T-cell (primary cell): ENCODE measurements around the gene RHEX. TPM values are rescaled to one million over a fixed set of nuclear protein-coding genes. Genes with fewer than 3 reads are reported as not detected.

Experiments
- ATAC-seq, 4 experiments: fragments of 200-7000 bp in 3 of 4; fragments of 150-1000 bp in 1 of 4; cut with Tn5 transposase; replicated peaks in 1 of 4; 1 replicate in 3 of 4; 2 replicates in 1 of 4; pipeline ENCODE4 v1.10.0; 2021; ENCODE audit warnings: moderate library complexity in 3 of 4, mild to moderate bottlenecking in 2 of 4, moderate number of reproducible peaks in 1 of 4
- CTCF ChIA-PET, 2 donors: fragments of 300-600 bp; sonication (Branson Sonifier 250); formaldehyde crosslinking; loops; one replicate each; lab custom pipeline; 2022; ENCODE audit warnings: antibody characterized with exemption in 2 of 2; lab: Charles Lee
- POLR2A ChIA-PET, 2 donors: fragments of 300-600 bp; sonication (Branson Sonifier 250); formaldehyde crosslinking; loops; one replicate each; lab custom pipeline; 2022; ENCODE audit warnings: antibody characterized with exemption in 2 of 2; lab: Charles Lee
- DNase-seq, 35 experiments: peaks; one replicate each; pipeline versions ENCODE4 v3.0.0 to v3.0.0-alpha.2; 2013 to 2023
- H3K27ac ChIP-seq: one replicate; pipeline ENCODE4 v1.5.1; 2013; ENCODE audit warnings: low read length
- H3K27me3 ChIP-seq, 2 experiments: replicated peaks in 1 of 2; 1 replicate in 1 of 2; 2 replicates in 1 of 2; pipeline versions ENCODE4 v1.6.1 to v1.7.0; 2013; ENCODE audit warnings: low read length in 1 of 2, mixed read lengths in 1 of 2; ENCODE audit not compliant: control insufficient read depth in 2 of 2, insufficient read depth in 2 of 2; ENCODE audit errors: extremely low read depth in 1 of 2
- H3K36me3 ChIP-seq, 2 donors: 1 replicate in 1 of 2; 2 replicates in 1 of 2; pipeline versions ENCODE4 v1.6.1 to v1.7.0; 2013; ENCODE audit warnings: low read length in 1 of 2; ENCODE audit not compliant: control insufficient read depth in 2 of 2, insufficient read depth in 1 of 2; ENCODE audit errors: extremely low read depth in 1 of 2
- H3K4me1 ChIP-seq, 2 experiments: 1 replicate in 1 of 2; 2 replicates in 1 of 2; pipeline versions ENCODE4 v1.6.1 to v1.7.0; 2013; ENCODE audit warnings: low read length in 2 of 2, mixed read lengths in 1 of 2; ENCODE audit not compliant: insufficient read depth in 2 of 2, control insufficient read depth in 1 of 2; ENCODE audit errors: extremely low read depth in 1 of 2
- H3K4me3 ChIP-seq, 2 donors: 1 replicate in 1 of 2; 2 replicates in 1 of 2; pipeline versions ENCODE4 v1.5.1 to v1.7.0; 2013; ENCODE audit warnings: mild to moderate bottlenecking in 2 of 2, low read length in 1 of 2, moderate library complexity in 1 of 2; ENCODE audit not compliant: control insufficient read depth in 1 of 2; ENCODE audit errors: extremely low read depth in 1 of 2
- H3K9me3 ChIP-seq: 2 replicates; pipeline ENCODE4 v1.7.0; 2013
- H3K27ac Mint-ChIP-seq, 2 donors: one replicate each; pipeline ENCODE4 v1.8.0; 2020 to 2021; ENCODE audit warnings: mild to moderate bottlenecking in 2 of 2, mixed read lengths in 2 of 2
- H3K27me3 Mint-ChIP-seq, 2 donors: one replicate each; pipeline ENCODE4 v1.8.0; 2021 to 2022; ENCODE audit warnings: mixed read lengths in 2 of 2
- H3K36me3 Mint-ChIP-seq: one replicate; pipeline ENCODE4 v1.8.0; 2021; ENCODE audit warnings: mixed read lengths
- H3K4me1 Mint-ChIP-seq, 3 donors: one replicate each; pipeline ENCODE4 v1.8.0; 2020 to 2022; ENCODE audit warnings: mixed read lengths in 3 of 3, mild to moderate bottlenecking in 1 of 3
- H3K4me3 Mint-ChIP-seq, 3 donors: one replicate each; pipeline ENCODE4 v1.8.0; 2020 to 2022; ENCODE audit warnings: mild to moderate bottlenecking in 3 of 3, mixed read lengths in 3 of 3, moderate library complexity in 3 of 3
- H3K9me3 Mint-ChIP-seq, 3 donors: one replicate each; pipeline ENCODE4 v1.8.0; 2020 to 2022; ENCODE audit warnings: mixed read lengths in 3 of 3
- WGBS: methylation state at CpG from one replicate; pipeline ENCODE4 v1.1.5; 2013; ENCODE audit warnings: missing lambda C conversion rate; ENCODE audit not compliant: insufficient coverage; 5-methylcytosine and 5-hydroxymethylcytosine counted together
- total RNA-seq, 35 experiments: library from RNA in 6 of 35; stranded (reverse) in 6 of 35; fragments of 120-200 nt in 1 of 35; gene quantifications; one replicate each; pipeline versions ENCODE4 v1.2.1 to v1.2.4 and lab custom pipeline; 2013 to 2026

The RHEX gene
- total RNA-seq, 5 donors from 2014 or later (not counting 1 experiment from before 2014, with no cell fraction given), result 0.28 to 1.6 (median 1.2) TPM; not detected in 1

DNA sequence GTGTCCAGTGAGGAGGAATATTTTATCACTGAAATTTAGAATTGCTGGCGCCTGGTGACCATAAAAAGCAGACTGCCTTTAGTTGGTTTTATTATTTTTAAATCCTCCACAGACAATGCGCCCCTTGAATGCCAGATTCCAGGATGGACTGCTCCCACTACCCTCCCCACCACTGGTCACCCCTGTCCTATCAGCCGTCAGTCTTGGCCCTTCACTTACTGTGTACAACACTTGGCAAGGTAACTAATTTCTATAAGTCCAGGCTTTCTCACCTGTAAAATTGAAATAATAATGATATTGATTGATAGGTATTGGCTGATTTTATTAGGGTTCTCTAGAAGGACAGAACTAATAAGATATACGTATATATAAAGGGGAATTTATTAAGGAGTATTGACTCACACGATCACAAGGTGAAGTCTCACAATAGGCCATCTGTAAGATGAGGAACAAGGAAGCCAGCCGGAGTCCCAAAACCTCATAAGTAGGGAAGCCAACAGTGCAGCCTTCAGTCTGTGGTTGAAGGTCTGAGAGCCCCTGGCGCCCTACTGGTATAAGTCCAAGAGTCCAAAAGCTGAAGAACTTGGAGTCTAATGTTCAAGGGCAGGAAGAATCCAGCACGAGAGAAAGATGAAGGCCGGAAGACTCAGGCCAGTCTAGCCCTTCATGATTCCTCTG, 17.8 kb downstream of the RHEX start:
- no peaks in the 10 kb centered on the region for H3K36me3 ChIP-seq
- no peak overlapping the region for H3K27ac Mint-ChIP-seq
- H3K9me3 ChIP-seq, result no peaks in the 10 kb centered on the region
- peaks cover 0 to 4% of the 10 kb centered on the region in 2 experiments for H3K4me1 ChIP-seq
- H3K9me3 Mint-ChIP-seq, result no peaks in the 10 kb centered on the region
- no peak overlapping the region for H3K27ac ChIP-seq
- 88% methylated on average over 4 of the region's 9 CpGs for WGBS
- peaks cover 0 to 4% of the 10 kb centered on the region in 2 experiments for H3K27me3 ChIP-seq
- H3K4me1 Mint-ChIP-seq, result peaks cover 4 to 21% (median 17%) of the 10 kb centered on the region in 3 donors
- no peak overlapping the region for H3K4me3 Mint-ChIP-seq
- no peaks in the 10 kb centered on the region for H3K36me3 Mint-ChIP-seq
- POLR2A ChIA-PET, result no interaction called here
- CTCF ChIA-PET, result no interaction called here
- ATAC-seq (no peak), DNase-seq (no peak)
- H3K27me3 Mint-ChIP-seq, result peaks cover 3 to 11% of the 10 kb centered on the region in 2 donors
- no peak overlapping the region for H3K4me3 ChIP-seq

GRCh38 chr1:206074839-206075238, 21.9 kb downstream of the RHEX start:
- Mint-ChIP-seq H3K27ac (no peak overlapping the region), H3K36me3 (no peaks in the 10 kb centered on the region), H3K9me3 (no peaks in the 10 kb centered on the region), H3K4me3 (no peak overlapping the region), H3K4me1 (peaks cover 4 to 5% (median 4%) of the 10 kb centered on the region in 3 donors), H3K27me3 (peaks cover 3 to 8% of the 10 kb centered on the region in 2 donors)
- no peak for ATAC-seq
- ChIA-PET POLR2A (no interaction called here), CTCF (no interaction called here)
- Histone ChIP-seq H3K27ac (no peak overlapping the region), H3K9me3 (no peaks in the 10 kb centered on the region), H3K4me3 (no peak overlapping the region), H3K36me3 (no peaks in the 10 kb centered on the region), H3K4me1 (peaks cover 0 to 3% of the 10 kb centered on the region in 2 experiments), H3K27me3 (peaks cover 0 to 4% of the 10 kb centered on the region in 2 experiments)
- 100% methylated on average over 1 of the region's 3 CpGs for WGBS
- no peak for DNase-seq

DNA sequence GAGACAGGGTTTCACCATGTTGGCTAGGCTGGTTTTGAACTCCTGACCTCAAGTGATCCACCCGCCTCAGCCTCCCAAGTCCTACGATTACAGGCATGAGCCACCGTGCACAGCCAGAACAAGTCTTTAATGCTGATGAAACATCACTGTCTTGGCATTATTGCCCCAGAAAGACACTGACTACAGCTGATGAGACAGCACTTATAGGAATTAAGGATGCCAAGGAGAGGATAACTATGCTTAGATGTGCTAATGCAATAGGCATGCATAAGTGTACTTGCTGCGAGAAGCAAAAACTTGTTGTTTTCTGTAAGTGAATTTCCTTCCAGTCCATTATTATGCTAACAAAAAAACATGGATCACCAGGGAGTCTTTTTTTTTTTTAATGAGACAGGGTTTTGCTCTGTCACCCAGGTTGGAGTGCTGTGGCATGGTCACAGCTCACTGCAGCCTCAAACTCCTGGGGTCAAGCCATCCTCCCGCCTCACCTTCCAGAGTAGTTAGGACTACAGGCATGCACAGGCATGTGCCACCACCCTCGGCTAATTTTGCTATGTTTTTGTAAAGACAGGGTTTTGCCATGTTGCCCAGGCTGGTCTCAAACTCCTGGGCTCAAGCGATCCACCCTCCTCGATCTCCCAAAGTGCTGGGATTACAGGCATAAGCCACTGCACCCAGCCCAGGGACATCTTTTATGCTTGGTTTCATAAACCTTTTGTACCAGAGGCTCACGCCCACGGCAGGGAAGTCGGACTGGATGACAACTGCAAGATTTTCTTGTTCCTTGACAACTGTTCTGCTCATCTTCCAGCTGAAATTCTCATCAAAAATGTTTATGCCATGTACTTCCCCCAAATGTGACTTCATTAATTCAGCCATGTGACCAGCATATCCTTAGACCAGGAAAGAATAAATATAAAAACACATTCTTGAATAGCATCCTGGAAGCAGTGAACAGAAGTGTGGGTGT, 23.1 kb downstream of the RHEX start:
- WGBS, result 90% methylated on average over 9 of the region's 11 CpGs
- ChIA-PET POLR2A (no interaction called here), CTCF (no interaction called here)
- Histone ChIP-seq H3K4me1 (peaks cover 2 to 13% of the 10 kb centered on the region in 2 experiments), H3K27me3 (peaks cover 0 to 3% of the 10 kb centered on the region in 2 experiments), H3K9me3 (no peaks in the 10 kb centered on the region), H3K4me3 (no peak overlapping the region), H3K36me3 (no peaks in the 10 kb centered on the region), H3K27ac (no peak overlapping the region)
- Mint-ChIP-seq H3K36me3 (no peaks in the 10 kb centered on the region), H3K4me3 (no peak overlapping the region), H3K9me3 (no peaks in the 10 kb centered on the region), H3K4me1 (peaks cover 16 to 17% (median 17%) of the 10 kb centered on the region in 3 donors), H3K27ac (no peak overlapping the region), H3K27me3 (peaks cover 3 to 8% of the 10 kb centered on the region in 2 donors)
- DNase-seq, result no peak
- ATAC-seq, result no peak

DNA sequence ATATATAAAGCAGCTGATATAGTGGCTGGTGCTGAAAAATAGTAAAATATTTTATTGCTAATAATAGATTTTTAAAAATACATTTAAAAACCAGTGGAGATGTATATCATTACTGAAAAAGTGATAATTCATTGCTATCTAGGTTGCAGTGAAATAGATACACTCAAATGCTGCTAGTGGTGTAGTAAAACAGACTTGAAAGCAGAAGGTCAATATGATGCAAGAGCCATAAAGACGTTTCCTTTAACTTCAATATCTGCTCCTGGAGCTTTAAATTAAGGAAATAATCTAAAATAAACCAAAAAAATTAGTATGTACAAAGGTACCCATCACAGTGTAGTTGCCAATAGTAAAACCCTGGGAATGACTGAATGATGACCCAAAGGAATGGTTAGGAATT, 26.2 kb downstream of the RHEX start:
- peaks cover 0 to 3% of the 10 kb centered on the region in 2 experiments for H3K27me3 ChIP-seq
- peaks cover 17 to 19% (median 18%) of the 10 kb centered on the region in 3 donors for H3K4me1 Mint-ChIP-seq
- ChIA-PET CTCF (no interaction called here), POLR2A (interaction anchor here in 1 of 2 donors (0.6 kb wide), 1 partner anchor 1538 kb away, joined by 3 read pairs; no protein-coding TSS in a partner anchor)
- no peaks in the 10 kb centered on the region for H3K9me3 ChIP-seq
- ATAC-seq, result no peak
- H3K36me3 ChIP-seq, result no peaks in the 10 kb centered on the region
- H3K4me3 ChIP-seq, result no peak overlapping the region
- no peaks in the 10 kb centered on the region for H3K9me3 Mint-ChIP-seq
- no peak overlapping the region for H3K27ac Mint-ChIP-seq
- H3K4me1 ChIP-seq, result peaks cover 2 to 13% of the 10 kb centered on the region in 2 experiments
- WGBS, result no CpG with 5 or more reads among the region's 1 CpG
- no peak overlapping the region for H3K4me3 Mint-ChIP-seq
- no peak for DNase-seq
- H3K27ac ChIP-seq, result no peak overlapping the region
- no peaks in the 10 kb centered on the region for H3K36me3 Mint-ChIP-seq
- peaks cover 0 to 4% of the 10 kb centered on the region in 2 donors for H3K27me3 Mint-ChIP-seq

DNA sequence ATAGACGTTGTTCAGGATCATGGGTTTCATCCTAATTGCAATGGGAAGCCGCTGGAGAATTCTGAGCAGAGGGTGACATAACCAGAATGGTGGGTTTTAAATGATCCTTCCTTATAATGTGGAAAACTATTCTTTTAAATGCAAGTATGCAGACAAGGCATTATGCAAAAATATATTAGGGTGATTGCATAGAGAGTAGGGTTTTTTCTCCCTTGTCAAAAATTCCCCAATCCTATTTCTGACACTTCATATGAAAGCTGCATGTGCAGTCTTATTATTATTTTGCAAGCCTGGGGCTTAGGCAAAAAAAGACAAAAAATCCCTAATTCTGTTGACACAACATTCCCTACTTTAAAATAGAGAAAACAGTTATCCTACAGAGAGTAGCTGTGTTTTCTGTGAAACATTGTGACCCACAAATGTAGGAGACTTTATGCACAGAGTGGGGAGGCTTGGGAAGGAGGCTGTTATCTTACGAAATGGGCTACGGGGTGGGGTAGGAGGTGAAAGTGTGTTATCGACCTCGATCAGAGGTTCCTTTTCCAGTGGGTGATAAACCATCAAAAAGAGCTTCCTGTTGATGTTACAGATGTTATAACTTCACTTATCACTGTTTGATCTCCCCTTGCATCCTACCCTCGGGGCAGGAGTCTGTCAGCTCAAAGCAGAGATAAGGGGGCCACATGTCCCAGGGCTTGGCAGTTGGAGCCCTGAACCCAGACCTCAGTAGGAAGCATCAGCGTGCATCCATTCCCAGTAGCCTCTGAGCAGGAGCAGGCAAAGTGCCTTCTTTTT, 27.2 kb downstream of the RHEX start:
- H3K36me3 ChIP-seq, result no peaks in the 10 kb centered on the region
- Mint-ChIP-seq H3K36me3 (no peaks in the 10 kb centered on the region), H3K4me3 (peak overlapping the region in 1 of 3 donors; percentile 41), H3K9me3 (no peaks in the 10 kb centered on the region), H3K4me1 (peaks cover 17 to 19% (median 18%) of the 10 kb centered on the region in 3 donors), H3K27ac (peak overlapping the region; percentile 3 to 18), H3K27me3 (peaks cover 0 to under 1% of the 10 kb centered on the region in 2 donors)
- peaks cover 2 to 13% of the 10 kb centered on the region in 2 experiments for H3K4me1 ChIP-seq
- 37% methylated on average over 4 of the region's 8 CpGs for WGBS
- peaks cover 0 to 3% of the 10 kb centered on the region in 2 experiments for H3K27me3 ChIP-seq
- ATAC-seq, result peak in 3 of 4 experiments; percentile 31 to 56 (median 49)
- H3K9me3 ChIP-seq, result no peaks in the 10 kb centered on the region
- POLR2A ChIA-PET, result no interaction called here
- no peak overlapping the region for H3K27ac ChIP-seq
- CTCF ChIA-PET, result no interaction called here
- no peak overlapping the region for H3K4me3 ChIP-seq
- peak in 1 of 35 experiments; percentile 3 for DNase-seq
